Neuron (in vitro differentiated cells): Measurements from ENCODE around the gene GNAQ.

Experiments used
- H2AFZ ChIP-seq: one replicate; pipeline ENCODE4 v1.6.1; 2013; ENCODE audit warnings: low read depth, mild to moderate bottlenecking, inconsistent platforms, low read length, moderate library complexity
- H3K27me3 ChIP-seq: one replicate; pipeline ENCODE4 v1.6.1; 2013; ENCODE audit warnings: low read length; ENCODE audit not compliant: insufficient read depth
- H3K36me3 ChIP-seq: one replicate; pipeline ENCODE4 v1.6.1; 2013; ENCODE audit warnings: low read length; ENCODE audit not compliant: insufficient read depth
- H3K4me1 ChIP-seq: one replicate; pipeline ENCODE4 v1.6.1; 2013; ENCODE audit warnings: low read length; ENCODE audit not compliant: insufficient read depth
- H3K4me3 ChIP-seq: 2 replicates; pipeline ENCODE4 v1.5.1; 2013; ENCODE audit warnings: mild to moderate bottlenecking, low read length, moderate library complexity
- H3K9me3 ChIP-seq: one replicate; pipeline ENCODE4 v1.6.1; 2013; ENCODE audit warnings: low read length

Gene GNAQ

GRCh38 chr9:77969083-77969482, 62.5 kb downstream of the GNAQ start:
- Histone ChIP-seq H2AFZ (no peak overlapping the region), H3K4me3 (no peak overlapping the region), H3K4me1 (no peaks in the 10 kb centered on the region), H3K9me3 (peaks cover 3% of the 10 kb centered on the region), H3K27me3 (no peaks in the 10 kb centered on the region), H3K36me3 (peaks cover 4% of the 10 kb centered on the region)

- Histone ChIP-seq H3K27me3 (no peaks in the 10 kb centered on the region), H2AFZ (no peak overlapping the region), H3K4me3 (no peak overlapping the region), H3K36me3 (peaks cover 4% of the 10 kb centered on the region), H3K4me1 (no peaks in the 10 kb centered on the region), H3K9me3 (peaks cover 3% of the 10 kb centered on the region)
These were observed 63.1 kb downstream of the GNAQ start for GRCh38 chr9:77968506-77968905.

GRCh38 chr9:77966718-77967117, 64.9 kb downstream of the GNAQ start:
- Histone ChIP-seq H2AFZ (no peak overlapping the region), H3K9me3 (peaks cover 7% of the 10 kb centered on the region), H3K27me3 (no peaks in the 10 kb centered on the region), H3K4me1 (peaks cover 1% of the 10 kb centered on the region), H3K36me3 (peaks cover 4% of the 10 kb centered on the region), H3K4me3 (no peak overlapping the region)

- Histone ChIP-seq H3K4me1 (peaks cover 9% of the 10 kb centered on the region), H3K9me3 (peaks cover 7% of the 10 kb centered on the region), H3K36me3 (peaks cover 4% of the 10 kb centered on the region), H2AFZ (no peak overlapping the region), H3K27me3 (no peaks in the 10 kb centered on the region), H3K4me3 (no peak overlapping the region)
These were observed 66.0 kb downstream of the GNAQ start for GRCh38 chr9:77965445-77966123.

- peaks cover 4% of the 10 kb centered on the region for H3K36me3 ChIP-seq
- H3K9me3 ChIP-seq, result peaks cover 7% of the 10 kb centered on the region
- H3K27me3 ChIP-seq, result no peaks in the 10 kb centered on the region
- no peak overlapping the region for H3K4me3 ChIP-seq
- H3K4me1 ChIP-seq, result peaks cover 9% of the 10 kb centered on the region
- no peak overlapping the region for H2AFZ ChIP-seq
These were observed 67.4 kb downstream of the GNAQ start for GRCh38 chr9:77964258-77964657.

- H3K4me3 ChIP-seq, result no peak overlapping the region
These were observed 70.1 kb downstream of the GNAQ start for GRCh38 chr9:77961541-77961940.

GRCh38 chr9:77960356-77961153, 71.1 kb downstream of the GNAQ start:
- no peak overlapping the region for H2AFZ ChIP-seq
- H3K27me3 ChIP-seq, result no peaks in the 10 kb centered on the region
- H3K36me3 ChIP-seq, result no peaks in the 10 kb centered on the region
- H3K4me1 ChIP-seq, result peaks cover 9% of the 10 kb centered on the region
- no peak overlapping the region for H3K4me3 ChIP-seq
- H3K9me3 ChIP-seq, result peaks cover 5% of the 10 kb centered on the region

More at GRCh38 chr9:77961541-77961940, 70.1 kb downstream of the GNAQ start:
- H3K36me3 ChIP-seq, result no peaks in the 10 kb centered on the region
- H2AFZ ChIP-seq, result no peak overlapping the region
- no peaks in the 10 kb centered on the region for H3K27me3 ChIP-seq
- H3K4me1 ChIP-seq, result peaks cover 9% of the 10 kb centered on the region
- H3K9me3 ChIP-seq, result peaks cover 5% of the 10 kb centered on the region

GRCh38 chr9:77959803-77960202, 71.8 kb downstream of the GNAQ start:
- no peaks in the 10 kb centered on the region for H3K36me3 ChIP-seq
- peaks cover 9% of the 10 kb centered on the region for H3K4me1 ChIP-seq
- peaks cover 5% of the 10 kb centered on the region for H3K9me3 ChIP-seq
- no peaks in the 10 kb centered on the region for H3K27me3 ChIP-seq
- H3K4me3 ChIP-seq, result no peak overlapping the region
- H2AFZ ChIP-seq, result no peak overlapping the region

- Histone ChIP-seq H3K4me3 (no peak overlapping the region), H3K9me3 (no peaks in the 10 kb centered on the region), H3K4me1 (peaks cover 9% of the 10 kb centered on the region), H3K27me3 (no peaks in the 10 kb centered on the region), H3K36me3 (no peaks in the 10 kb centered on the region), H2AFZ (no peak overlapping the region)
These were observed 74.0 kb downstream of the GNAQ start for GRCh38 chr9:77957652-77958051.

GRCh38 chr9:77956555-77956954, 75.1 kb downstream of the GNAQ start:
- Histone ChIP-seq H3K4me3 (no peak overlapping the region), H3K9me3 (no peaks in the 10 kb centered on the region), H3K36me3 (no peaks in the 10 kb centered on the region), H2AFZ (no peak overlapping the region), H3K27me3 (no peaks in the 10 kb centered on the region), H3K4me1 (peaks cover 6% of the 10 kb centered on the region)

GRCh38 chr9:77954666-77955015, 77.0 kb downstream of the GNAQ start:
- Histone ChIP-seq H3K27me3 (no peaks in the 10 kb centered on the region), H3K4me3 (no peak overlapping the region), H3K9me3 (no peaks in the 10 kb centered on the region), H2AFZ (no peak overlapping the region), H3K36me3 (no peaks in the 10 kb centered on the region), H3K4me1 (no peaks in the 10 kb centered on the region)

- Histone ChIP-seq H3K36me3 (no peaks in the 10 kb centered on the region), H2AFZ (no peak overlapping the region), H3K9me3 (no peaks in the 10 kb centered on the region), H3K4me1 (no peaks in the 10 kb centered on the region), H3K27me3 (no peaks in the 10 kb centered on the region), H3K4me3 (no peak overlapping the region)
These were observed 77.5 kb downstream of the GNAQ start for GRCh38 chr9:77954013-77954665.

- H3K4me3 ChIP-seq, result no peak overlapping the region
- H3K9me3 ChIP-seq, result no peaks in the 10 kb centered on the region
- H3K36me3 ChIP-seq, result no peaks in the 10 kb centered on the region
- no peak overlapping the region for H2AFZ ChIP-seq
- H3K4me1 ChIP-seq, result no peaks in the 10 kb centered on the region
- H3K27me3 ChIP-seq, result no peaks in the 10 kb centered on the region
These were observed 78.0 kb downstream of the GNAQ start for GRCh38 chr9:77953590-77953989.
